Panc1 (cell line): ENCODE data around the gene RBM5. TPM values are rescaled to one million over a fixed set of nuclear protein-coding genes. Genes with fewer than 3 reads are reported as not detected.

ENCODE experiments used
- ATAC-seq: fragments of 200-7000 bp; cut with Tn5 transposase; 2 replicates; pipeline ENCODE4 v1.9.1; 2020; ENCODE audit warnings: mild to moderate bottlenecking, moderate library complexity
- BruUV-seq: library from RNA; stranded (reverse); fragments of 400-500 nt; replicated peaks from 2 replicates; lab custom pipeline; 2021; lab: Mats Ljungman, UMichigan
- CTCF ChIA-PET: fragments of 300-600 bp; sonication (Branson Sonifier 250); formaldehyde crosslinking; loops from one replicate; lab custom pipeline; 2022; ENCODE audit warnings: antibody characterized with exemption; lab: Charles Lee
- POLR2A ChIA-PET: fragments of 300-600 bp; sonication (Branson Sonifier 250); formaldehyde crosslinking; loops from one replicate; lab custom pipeline; 2022; ENCODE audit warnings: antibody characterized with exemption; lab: Charles Lee
- DNase-seq: peaks from one replicate; pipeline ENCODE4 v3.0.0-alpha.2; 2010; ENCODE audit warnings: low read depth, low spot score
- H3K27ac ChIP-seq: 2 replicates; pipeline ENCODE4 v1.5.1; 2011; ENCODE audit warnings: mild to moderate bottlenecking, low read length, inconsistent platforms
- H3K27me3 ChIP-seq: fragments of 200-500 bp; sonication (Bioruptor generic); 2 replicates; pipeline ENCODE4 v1.6.0; 2014; ENCODE audit warnings: low read length, inconsistent platforms; ENCODE audit not compliant: control insufficient read depth, insufficient read depth
- H3K36me3 ChIP-seq: fragments of 200-500 bp; sonication (Bioruptor generic); 2 replicates; pipeline ENCODE4 v1.5.1; 2014; ENCODE audit warnings: inconsistent platforms, mild to moderate bottlenecking, low read length, moderate library complexity; ENCODE audit not compliant: control insufficient read depth, insufficient read depth
- H3K4me1 ChIP-seq: 2 replicates; pipeline ENCODE4 v1.5.1; 2011; ENCODE audit warnings: inconsistent platforms, mild to moderate bottlenecking, low read length, moderate library complexity; ENCODE audit not compliant: control insufficient read depth, insufficient read depth
- H3K4me3 ChIP-seq, 2 experiments: 2 replicates each; pipeline ENCODE4 v1.5.1; 2011 to 2012; ENCODE audit warnings: low read depth in 2 of 2, low read length in 2 of 2, mild to moderate bottlenecking in 2 of 2, inconsistent platforms in 1 of 2, moderate library complexity in 1 of 2
- H3K9me3 ChIP-seq: fragments of 200-500 bp; sonication (Bioruptor generic); 2 replicates; pipeline ENCODE4 v1.5.1; 2014; ENCODE audit warnings: low read depth, mild to moderate bottlenecking, inconsistent platforms, low read length, moderate library complexity; ENCODE audit not compliant: control insufficient read depth, insufficient read depth
- POLR2AphosphoS5 ChIP-seq: IDR thresholded peaks from 2 replicates; pipeline ENCODE4 v1.6.1; 2012; ENCODE audit warnings: mild to moderate bottlenecking, low read depth, low read length, moderate library complexity
- SIN3A ChIP-seq: IDR thresholded peaks from 2 replicates; pipeline ENCODE4 v1.6.1; 2012; ENCODE audit warnings: low read depth, mild to moderate bottlenecking, low read length, moderate library complexity, borderline replicate concordance; ENCODE audit not compliant: insufficient read depth
- TCF7L2 ChIP-seq: IDR thresholded peaks from 2 replicates; pipeline ENCODE4 v1.6.1; 2011; ENCODE audit warnings: mild to moderate bottlenecking, low read depth, low read length, inconsistent platforms
- in situ Hi-C: cut with HindIII; loops from 2 replicates; pipeline ENCODE4 v1.10.0; 2016; ENCODE audit warnings: low sequenced_read_pairs, low pct_unique_long_range_greater_than_20kb
- intact Hi-C: fragments of 100-400 bp; cut with micrococcal nuclease; formaldehyde crosslinking; loops from one replicate; pipeline ENCODE4 v1.10.0; 2022; ENCODE audit not compliant: unreplicated experiment
- total RNA-seq: library from RNA; stranded (reverse); gene quantifications from one replicate; pipeline ENCODE4 v1.2.1, GENCODE V29; 2021; ENCODE audit not compliant: unreplicated experiment
- TF ChIP-seq, protein P1 (sequence below), 2 experiments: IDR thresholded peaks; 2 replicates each; pipeline ENCODE4 v1.6.1; 2011 to 2012; ENCODE audit warnings: low read depth in 2 of 2, control low read depth in 1 of 2, low read length in 1 of 2, mild to moderate bottlenecking in 1 of 2, moderate library complexity in 1 of 2; ENCODE audit not compliant: insufficient read depth in 1 of 2
- TF ChIP-seq, protein P2 (sequence below): fragments of 450-650 bp; IDR thresholded peaks from 2 replicates; pipeline ENCODE4 v1.5.1; 2017; ENCODE audit warnings: mild to moderate bottlenecking

The RBM5 gene
- total RNA-seq, 1 experiment from 2014 or later = 86.6 TPM

DNA sequence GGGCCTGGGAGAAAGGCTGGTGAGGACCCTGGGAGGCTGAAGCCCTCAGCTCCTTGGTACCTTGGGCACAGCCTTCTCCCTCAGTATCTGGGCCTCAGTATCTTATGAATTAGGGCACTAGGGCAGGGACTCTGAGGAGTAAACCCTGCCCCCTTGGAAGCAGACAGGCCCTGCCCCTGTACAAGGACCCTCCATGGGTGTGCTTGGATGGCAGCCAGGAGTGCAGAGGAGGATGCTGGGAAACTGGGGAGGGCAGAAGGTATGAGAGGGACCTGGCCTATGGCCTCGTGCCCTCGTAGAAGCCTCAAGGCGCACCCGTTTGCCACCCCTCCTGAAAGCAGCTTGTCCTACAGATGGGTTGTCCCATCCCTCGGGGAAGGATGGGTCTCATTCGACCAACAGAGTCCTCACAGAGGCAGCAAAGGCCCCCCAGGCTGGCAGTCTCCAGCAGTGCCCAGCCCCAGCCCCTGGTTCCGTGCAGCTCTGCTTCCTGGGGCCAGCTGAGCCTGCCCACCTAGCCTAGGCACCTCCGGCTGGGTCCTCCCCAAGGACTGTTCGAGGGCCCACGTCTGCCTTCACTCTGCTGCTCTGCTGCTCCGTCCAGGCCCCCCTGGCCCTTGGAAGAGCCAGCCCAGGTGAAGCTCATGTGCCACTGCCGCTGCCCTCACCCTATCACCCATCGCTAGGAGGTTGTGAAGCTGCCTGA, 51.2 kb downstream of the RBM5 start:
- Histone ChIP-seq H3K27ac (no peak overlapping the region), H3K36me3 (no peaks in the 10 kb centered on the region), H3K4me1 (peaks cover 25% of the 10 kb centered on the region), H3K4me3 (no peak overlapping the region), H3K27me3 (no peaks in the 10 kb centered on the region), H3K9me3 (no peaks in the 10 kb centered on the region)
- ChIA-PET CTCF (no interaction called here), POLR2A (interaction anchor here (0.5 kb wide), 1 partner anchor 754 kb away, joined by 3 read pairs; no protein-coding TSS in a partner anchor)
- intact Hi-C loops (no loop called here), in situ Hi-C loops (no loop called here)
- ATAC-seq (no peak), DNase-seq (no peak)
- TF ChIP-seq, protein P1, sequence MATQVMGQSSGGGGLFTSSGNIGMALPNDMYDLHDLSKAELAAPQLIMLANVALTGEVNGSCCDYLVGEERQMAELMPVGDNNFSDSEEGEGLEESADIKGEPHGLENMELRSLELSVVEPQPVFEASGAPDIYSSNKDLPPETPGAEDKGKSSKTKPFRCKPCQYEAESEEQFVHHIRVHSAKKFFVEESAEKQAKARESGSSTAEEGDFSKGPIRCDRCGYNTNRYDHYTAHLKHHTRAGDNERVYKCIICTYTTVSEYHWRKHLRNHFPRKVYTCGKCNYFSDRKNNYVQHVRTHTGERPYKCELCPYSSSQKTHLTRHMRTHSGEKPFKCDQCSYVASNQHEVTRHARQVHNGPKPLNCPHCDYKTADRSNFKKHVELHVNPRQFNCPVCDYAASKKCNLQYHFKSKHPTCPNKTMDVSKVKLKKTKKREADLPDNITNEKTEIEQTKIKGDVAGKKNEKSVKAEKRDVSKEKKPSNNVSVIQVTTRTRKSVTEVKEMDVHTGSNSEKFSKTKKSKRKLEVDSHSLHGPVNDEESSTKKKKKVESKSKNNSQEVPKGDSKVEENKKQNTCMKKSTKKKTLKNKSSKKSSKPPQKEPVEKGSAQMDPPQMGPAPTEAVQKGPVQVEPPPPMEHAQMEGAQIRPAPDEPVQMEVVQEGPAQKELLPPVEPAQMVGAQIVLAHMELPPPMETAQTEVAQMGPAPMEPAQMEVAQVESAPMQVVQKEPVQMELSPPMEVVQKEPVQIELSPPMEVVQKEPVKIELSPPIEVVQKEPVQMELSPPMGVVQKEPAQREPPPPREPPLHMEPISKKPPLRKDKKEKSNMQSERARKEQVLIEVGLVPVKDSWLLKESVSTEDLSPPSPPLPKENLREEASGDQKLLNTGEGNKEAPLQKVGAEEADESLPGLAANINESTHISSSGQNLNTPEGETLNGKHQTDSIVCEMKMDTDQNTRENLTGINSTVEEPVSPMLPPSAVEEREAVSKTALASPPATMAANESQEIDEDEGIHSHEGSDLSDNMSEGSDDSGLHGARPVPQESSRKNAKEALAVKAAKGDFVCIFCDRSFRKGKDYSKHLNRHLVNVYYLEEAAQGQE (IDR thresholded peaks at IDR 0.05; ENCODE audit: insufficient read depth in 1 of 2, low read depth in 2 of 2, low read length in 1 of 2) = no peak
- TF ChIP-seq TCF7L2 = no peak
- TF ChIP-seq, protein P2, sequence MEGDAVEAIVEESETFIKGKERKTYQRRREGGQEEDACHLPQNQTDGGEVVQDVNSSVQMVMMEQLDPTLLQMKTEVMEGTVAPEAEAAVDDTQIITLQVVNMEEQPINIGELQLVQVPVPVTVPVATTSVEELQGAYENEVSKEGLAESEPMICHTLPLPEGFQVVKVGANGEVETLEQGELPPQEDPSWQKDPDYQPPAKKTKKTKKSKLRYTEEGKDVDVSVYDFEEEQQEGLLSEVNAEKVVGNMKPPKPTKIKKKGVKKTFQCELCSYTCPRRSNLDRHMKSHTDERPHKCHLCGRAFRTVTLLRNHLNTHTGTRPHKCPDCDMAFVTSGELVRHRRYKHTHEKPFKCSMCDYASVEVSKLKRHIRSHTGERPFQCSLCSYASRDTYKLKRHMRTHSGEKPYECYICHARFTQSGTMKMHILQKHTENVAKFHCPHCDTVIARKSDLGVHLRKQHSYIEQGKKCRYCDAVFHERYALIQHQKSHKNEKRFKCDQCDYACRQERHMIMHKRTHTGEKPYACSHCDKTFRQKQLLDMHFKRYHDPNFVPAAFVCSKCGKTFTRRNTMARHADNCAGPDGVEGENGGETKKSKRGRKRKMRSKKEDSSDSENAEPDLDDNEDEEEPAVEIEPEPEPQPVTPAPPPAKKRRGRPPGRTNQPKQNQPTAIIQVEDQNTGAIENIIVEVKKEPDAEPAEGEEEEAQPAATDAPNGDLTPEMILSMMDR = no peak
- TF ChIP-seq SIN3A = no peak
- TF ChIP-seq POLR2AphosphoS5 = no peak
- no TSS peak for BruUV-seq

DNA sequence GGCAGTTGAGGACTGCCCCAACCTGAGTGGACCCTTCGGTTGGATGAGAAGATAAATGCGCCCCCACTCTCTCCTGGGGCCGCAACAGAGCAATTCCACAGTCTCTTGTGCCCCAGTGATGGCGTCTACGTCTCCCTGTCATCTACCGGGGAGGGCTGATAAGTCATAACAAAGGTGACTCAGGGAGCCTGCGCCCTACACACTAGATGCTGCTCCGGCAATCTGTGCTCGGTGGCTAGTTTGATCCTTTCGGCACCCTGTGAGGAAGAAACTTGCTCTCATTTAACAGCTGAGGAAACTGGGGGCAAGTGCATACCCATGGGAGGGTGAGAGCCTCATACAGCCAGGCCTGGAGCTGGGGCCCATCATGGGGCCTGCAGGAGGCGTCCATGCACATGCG, 52.3 kb downstream of the RBM5 start:
- DNase-seq = no peak
- Histone ChIP-seq H3K9me3 (no peaks in the 10 kb centered on the region), H3K4me1 (peaks cover 25% of the 10 kb centered on the region), H3K4me3 (no peak overlapping the region), H3K36me3 (no peaks in the 10 kb centered on the region), H3K27ac (no peak overlapping the region), H3K27me3 (no peaks in the 10 kb centered on the region)
- no peak for ATAC-seq
- intact Hi-C loops = no loop called here
- ChIA-PET CTCF (interaction anchor here (0.5 kb wide), 1 partner anchor 41 kb away, joined by 7 read pairs; no protein-coding TSS in a partner anchor), POLR2A (no interaction called here)
- in situ Hi-C loops = no loop called here
- TF ChIP-seq SIN3A (no peak), TCF7L2 (no peak), POLR2AphosphoS5 (no peak)
- TF ChIP-seq, protein P2 = no peak
- TF ChIP-seq, protein P1 (IDR thresholded peaks at IDR 0.05; ENCODE audit: insufficient read depth in 1 of 2, low read depth in 2 of 2, low read length in 1 of 2) = no peak
- no TSS peak for BruUV-seq
